ENCODE measurements around the gene NEK5.
"Not testable (repeated sequence)": the region's sequence is repeated elsewhere in the genome, so short reads cannot be mapped to it uniquely, and the experiment has no call there.

GRCh38 chr13:52030401-52030800, 98.5 kb downstream of the NEK5 start:
- TF ChIP-seq POLR2A, CTCF (IDR thresholded peaks at IDR 0.05): not testable (repeated sequence)
